Measurements from ENCODE around the gene LDLRAD3. TPM values are rescaled to one million over a fixed set of nuclear protein-coding genes. Genes with fewer than 3 reads are reported as not detected.

LDLRAD3 gene
- total RNA-seq, 3 donors from 2014 or later = 1.0 to 8.1 (median 2.0) TPM

DNA sequence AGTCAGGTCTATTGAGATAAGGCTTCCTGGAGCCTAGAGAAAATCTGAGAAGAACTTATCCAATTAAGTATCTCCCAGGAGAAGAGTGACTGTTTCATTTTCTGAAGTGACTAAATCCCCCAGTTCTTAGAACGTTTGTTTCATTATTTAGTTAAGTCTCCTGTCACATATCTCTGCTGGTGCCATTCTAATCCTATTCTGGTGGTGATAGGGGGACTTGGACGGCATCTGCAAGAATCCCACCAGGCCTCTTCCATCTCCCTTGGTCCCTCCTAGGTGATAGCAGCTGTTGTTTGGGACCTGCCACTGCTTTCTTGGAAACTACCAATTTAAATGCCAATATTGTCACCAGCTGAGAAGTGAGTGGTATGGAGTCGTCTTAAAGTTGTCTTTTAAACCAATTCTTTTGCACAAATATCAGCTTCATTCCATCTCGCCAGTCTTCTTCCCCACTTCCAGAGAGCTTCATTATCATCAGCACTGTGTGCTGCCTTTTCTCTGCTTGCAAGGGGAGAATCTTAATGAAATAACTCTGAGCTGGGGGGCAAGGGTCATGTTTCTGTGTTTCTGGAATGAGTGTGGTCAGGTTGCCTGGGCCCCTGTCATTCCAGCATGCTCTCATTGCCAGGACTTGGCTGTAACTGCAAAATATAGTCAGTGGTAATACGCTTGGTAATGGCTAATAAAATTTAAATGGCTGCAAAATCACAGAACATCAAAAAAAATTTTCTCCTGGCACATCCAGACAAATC is 104.8 kb downstream of the LDLRAD3 start:
- ATAC-seq (no peak), DNase-seq (no peak)
- intact Hi-C loops (cut with DNase I, micrococcal nuclease) = no loop called here
- Histone ChIP-seq H3K4me3 (no peak overlapping the region), H3K9me3 (no peaks in the 10 kb centered on the region), H3K4me1 (ENCODE audit: low read depth) (no peaks in the 10 kb centered on the region), H3K36me3 (ENCODE audit: low read depth) (no peaks in the 10 kb centered on the region)
- no peak for TF ChIP-seq CTCF (IDR thresholded peaks at IDR 0.05)

GRCh38 chr11:36051235-36052144 is 107.6 kb downstream of the LDLRAD3 start:
- ATAC-seq = no peak
- no peak for TF ChIP-seq CTCF (IDR thresholded peaks at IDR 0.05)
- Histone ChIP-seq H3K36me3 (ENCODE audit: low read depth) (no peaks in the 10 kb centered on the region), H3K4me3 (no peak overlapping the region), H3K9me3 (no peaks in the 10 kb centered on the region), H3K4me1 (ENCODE audit: low read depth) (no peaks in the 10 kb centered on the region)
- no peak for DNase-seq
- intact Hi-C loops (cut with DNase I, micrococcal nuclease) = no loop called here

DNA sequence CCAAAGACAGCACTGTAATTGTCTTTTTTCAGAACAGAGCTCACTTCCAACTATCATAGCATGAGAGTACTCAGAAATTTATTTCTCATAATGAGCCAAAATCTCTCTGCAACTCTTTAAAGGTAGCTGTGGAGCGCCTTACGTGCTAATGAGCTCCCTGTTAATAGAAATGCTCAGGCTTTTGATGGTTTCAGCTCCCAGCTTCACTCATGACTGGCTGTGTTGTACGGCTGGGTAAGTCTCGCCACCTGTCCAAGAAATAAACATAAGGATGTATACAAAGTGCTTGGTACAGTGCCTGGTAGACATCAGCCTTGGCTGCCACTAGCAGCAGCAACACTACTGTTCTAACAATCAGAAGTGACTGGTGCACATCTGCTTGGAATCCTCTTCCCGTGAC is 109.4 kb downstream of the LDLRAD3 start:
- Histone ChIP-seq H3K4me3 (no peak overlapping the region), H3K4me1 (ENCODE audit: low read depth) (no peaks in the 10 kb centered on the region), H3K9me3 (no peaks in the 10 kb centered on the region), H3K36me3 (ENCODE audit: low read depth) (no peaks in the 10 kb centered on the region)
- TF ChIP-seq CTCF (IDR thresholded peaks at IDR 0.05) = no peak
- ATAC-seq = no peak
- no peak for DNase-seq
- intact Hi-C loops (cut with DNase I, micrococcal nuclease) = no loop called here

GRCh38 chr11:36053862-36054261 is 110.0 kb downstream of the LDLRAD3 start:
- DNase-seq = no peak
- Histone ChIP-seq H3K36me3 (ENCODE audit: low read depth) (no peaks in the 10 kb centered on the region), H3K4me1 (ENCODE audit: low read depth) (no peaks in the 10 kb centered on the region), H3K9me3 (no peaks in the 10 kb centered on the region), H3K4me3 (no peak overlapping the region)
- intact Hi-C loops (cut with DNase I, micrococcal nuclease) = no loop called here
- TF ChIP-seq CTCF (IDR thresholded peaks at IDR 0.05) = no peak
- no peak for ATAC-seq

GRCh38 chr11:36054628-36055027 is 110.8 kb downstream of the LDLRAD3 start:
- Histone ChIP-seq H3K4me1 (ENCODE audit: low read depth) (no peaks in the 10 kb centered on the region), H3K9me3 (no peaks in the 10 kb centered on the region), H3K4me3 (no peak overlapping the region), H3K36me3 (ENCODE audit: low read depth) (no peaks in the 10 kb centered on the region)
- DNase-seq (no peak), ATAC-seq (no peak)
- no peak for TF ChIP-seq CTCF (IDR thresholded peaks at IDR 0.05)
- intact Hi-C loops (cut with DNase I, micrococcal nuclease) = no loop called here
